Lower lobe of right lung (tissue), 2 donors: Measurements from ENCODE around the gene ATRNL1. TPM values are rescaled to one million over a fixed set of nuclear protein-coding genes. Genes with fewer than 3 reads are reported as not detected.
"Not testable (repeated sequence)": the region's sequence is repeated elsewhere in the genome, so short reads cannot be mapped to it uniquely, and the experiment has no call there.

Source experiments
- ATAC-seq, 2 donors: fragments of 200-7000 bp; cut with Tn5 transposase; one replicate each; pipeline ENCODE4 v1.9.1; 2020 to 2022; ENCODE audit warnings: mild to moderate bottlenecking in 2 of 2, moderate library complexity in 2 of 2
- DNase-seq: peaks from one replicate; pipeline ENCODE4 v3.0.0-alpha.2; 2020
- H3K27ac ChIP-seq: fragments of 200-600 bp; one replicate; pipeline ENCODE4 v1.8.0; 2022
- H3K27me3 ChIP-seq: fragments of 200-600 bp; one replicate; pipeline ENCODE4 v1.8.0; 2022; ENCODE audit warnings: low read depth
- H3K36me3 ChIP-seq: fragments of 200-600 bp; one replicate; pipeline ENCODE4 v1.8.0; 2022; ENCODE audit warnings: mild to moderate bottlenecking
- H3K4me1 ChIP-seq: fragments of 200-600 bp; one replicate; pipeline ENCODE4 v1.8.0; 2022
- H3K4me3 ChIP-seq: fragments of 200-600 bp; one replicate; pipeline ENCODE4 v1.8.0; 2022; ENCODE audit warnings: mild to moderate bottlenecking
- H3K9me3 ChIP-seq: fragments of 200-600 bp; one replicate; pipeline ENCODE4 v1.8.0; 2022
- intact Hi-C: fragments of 100-400 bp; cut with DNase I; formaldehyde crosslinking; loops from one replicate; pipeline ENCODE4 v1.11.0; 2022
- total RNA-seq: library from RNA; stranded (reverse); fragmentation: NEBNext Ultra II Directional; extraction: Animal tissue kit (Norgen Biotek cat#: 25700); gene quantifications from one replicate; pipeline ENCODE4 v1.2.1, GENCODE V29; 2021
- TF ChIP-seq, protein P1 (sequence below): fragments of 200-600 bp; IDR thresholded peaks from one replicate; pipeline ENCODE4 v1.8.0; 2022; ENCODE audit warnings: antibody characterized with exemption, mild to moderate bottlenecking
- donor health status: DM: no; HTN: yes; CAD: no; lungs with severe emphysema.

The ATRNL1 gene
- total RNA-seq, 1 donor from 2014 or later: 0.92 TPM

DNA sequence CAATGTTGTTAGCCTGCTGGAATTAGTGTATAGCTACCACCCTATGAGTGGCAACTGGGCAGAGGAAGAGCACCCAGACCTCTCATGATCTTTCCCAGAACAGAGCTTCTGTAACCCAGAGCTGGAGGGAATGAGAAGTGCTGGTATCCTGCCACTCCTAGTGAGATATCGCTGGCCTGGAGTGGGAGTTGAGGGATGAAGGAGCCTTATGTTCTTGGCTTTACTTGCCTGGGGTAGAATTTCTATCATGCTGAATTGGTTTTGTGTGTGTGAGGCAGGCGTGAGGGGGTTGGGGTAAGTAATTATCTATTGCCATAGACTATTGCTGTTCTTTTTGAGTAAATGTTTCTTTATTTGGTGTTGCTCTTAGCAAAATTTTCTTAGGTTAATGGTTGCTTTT, 146.6 kb downstream of the ATRNL1 start:
- Histone ChIP-seq H3K36me3 (no peaks in the 10 kb centered on the region), H3K27me3 (no peaks in the 10 kb centered on the region), H3K4me3 (no peak overlapping the region), H3K4me1 (no peaks in the 10 kb centered on the region), H3K9me3 (no peaks in the 10 kb centered on the region), H3K27ac (no peak overlapping the region)
- TF ChIP-seq, protein P1, sequence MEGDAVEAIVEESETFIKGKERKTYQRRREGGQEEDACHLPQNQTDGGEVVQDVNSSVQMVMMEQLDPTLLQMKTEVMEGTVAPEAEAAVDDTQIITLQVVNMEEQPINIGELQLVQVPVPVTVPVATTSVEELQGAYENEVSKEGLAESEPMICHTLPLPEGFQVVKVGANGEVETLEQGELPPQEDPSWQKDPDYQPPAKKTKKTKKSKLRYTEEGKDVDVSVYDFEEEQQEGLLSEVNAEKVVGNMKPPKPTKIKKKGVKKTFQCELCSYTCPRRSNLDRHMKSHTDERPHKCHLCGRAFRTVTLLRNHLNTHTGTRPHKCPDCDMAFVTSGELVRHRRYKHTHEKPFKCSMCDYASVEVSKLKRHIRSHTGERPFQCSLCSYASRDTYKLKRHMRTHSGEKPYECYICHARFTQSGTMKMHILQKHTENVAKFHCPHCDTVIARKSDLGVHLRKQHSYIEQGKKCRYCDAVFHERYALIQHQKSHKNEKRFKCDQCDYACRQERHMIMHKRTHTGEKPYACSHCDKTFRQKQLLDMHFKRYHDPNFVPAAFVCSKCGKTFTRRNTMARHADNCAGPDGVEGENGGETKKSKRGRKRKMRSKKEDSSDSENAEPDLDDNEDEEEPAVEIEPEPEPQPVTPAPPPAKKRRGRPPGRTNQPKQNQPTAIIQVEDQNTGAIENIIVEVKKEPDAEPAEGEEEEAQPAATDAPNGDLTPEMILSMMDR: no peak
- intact Hi-C loops: no loop called here
- no peak for DNase-seq
- no peak for ATAC-seq

DNA sequence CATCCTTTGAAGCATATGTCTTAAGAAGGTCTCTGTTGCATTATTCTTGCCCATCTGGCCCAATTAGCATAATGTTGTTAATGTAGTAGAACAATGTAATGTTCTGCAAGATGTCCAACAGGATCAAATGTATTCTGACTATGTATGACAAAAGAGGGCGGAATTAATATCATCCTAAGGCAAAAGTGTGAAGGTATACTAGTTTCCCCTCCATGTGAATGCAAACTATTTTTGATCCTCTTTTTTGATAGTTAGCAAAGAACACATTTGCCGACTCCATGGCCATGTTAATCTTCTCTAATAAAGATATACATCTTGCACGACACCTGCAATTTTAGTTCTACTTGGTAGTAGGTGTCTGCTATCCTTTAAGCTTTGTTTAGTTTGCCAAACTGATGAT, 157.6 kb downstream of the ATRNL1 start:
- no peaks in the 10 kb centered on the region for H3K4me1 ChIP-seq
- DNase-seq (no peak), ATAC-seq (no peak)
- H3K36me3 ChIP-seq: no peaks in the 10 kb centered on the region
- TF ChIP-seq, protein P1: no peak
- intact Hi-C loops: no loop called here
- H3K27me3 ChIP-seq: no peaks in the 10 kb centered on the region
- H3K27ac ChIP-seq: no peak overlapping the region
- no peak overlapping the region for H3K4me3 ChIP-seq
- H3K9me3 ChIP-seq: no peaks in the 10 kb centered on the region

DNA sequence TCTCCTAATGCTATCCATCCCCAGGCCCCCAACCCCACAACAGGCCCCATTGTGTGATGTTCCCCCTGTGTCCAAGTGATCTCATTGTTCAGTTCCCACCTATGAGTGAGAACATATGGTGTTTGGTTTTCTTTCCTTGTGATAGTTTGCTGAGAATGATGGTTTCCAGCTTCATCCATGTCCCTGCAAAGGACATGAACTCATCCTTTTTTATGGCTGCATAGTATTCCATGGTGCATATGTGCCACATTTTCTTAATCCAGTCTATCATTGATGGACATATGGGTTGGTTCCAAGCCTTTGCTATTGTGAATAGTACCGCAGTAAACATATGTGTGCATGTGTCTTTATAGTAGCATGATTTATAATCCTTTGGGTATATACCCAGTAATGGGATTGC, 160.6 kb downstream of the ATRNL1 start:
- H3K27ac ChIP-seq, intact Hi-C loops, ATAC-seq, H3K9me3 ChIP-seq, H3K36me3 ChIP-seq, H3K27me3 ChIP-seq, H3K4me1 ChIP-seq, DNase-seq, H3K4me3 ChIP-seq: not testable (repeated sequence)

DNA sequence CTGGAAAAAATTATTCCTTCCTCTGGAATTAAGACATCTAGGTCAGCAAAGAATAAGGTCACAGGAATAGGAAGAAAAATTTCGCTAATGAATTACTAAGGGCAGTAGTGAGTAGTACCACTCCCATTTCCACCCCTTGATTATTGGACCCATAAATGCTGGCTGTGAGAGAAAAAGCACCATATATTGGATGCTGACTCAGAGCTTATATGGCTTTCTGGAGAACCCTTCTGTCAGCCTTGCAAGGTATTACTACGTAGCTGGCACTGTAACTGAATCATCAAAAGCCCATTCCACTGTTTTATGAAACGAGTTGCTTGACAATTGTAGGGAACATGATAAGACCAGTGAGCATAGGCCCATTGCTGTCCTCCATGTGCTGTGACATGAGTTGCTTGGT, 179.3 kb downstream of the ATRNL1 start:
- no peak overlapping the region for H3K4me3 ChIP-seq
- intact Hi-C loops: no loop called here
- H3K27ac ChIP-seq: no peak overlapping the region
- DNase-seq (no peak), ATAC-seq (no peak)
- no peaks in the 10 kb centered on the region for H3K9me3 ChIP-seq
- no peaks in the 10 kb centered on the region for H3K36me3 ChIP-seq
- no peaks in the 10 kb centered on the region for H3K27me3 ChIP-seq
- H3K4me1 ChIP-seq: no peaks in the 10 kb centered on the region
- TF ChIP-seq, protein P1: no peak

DNA sequence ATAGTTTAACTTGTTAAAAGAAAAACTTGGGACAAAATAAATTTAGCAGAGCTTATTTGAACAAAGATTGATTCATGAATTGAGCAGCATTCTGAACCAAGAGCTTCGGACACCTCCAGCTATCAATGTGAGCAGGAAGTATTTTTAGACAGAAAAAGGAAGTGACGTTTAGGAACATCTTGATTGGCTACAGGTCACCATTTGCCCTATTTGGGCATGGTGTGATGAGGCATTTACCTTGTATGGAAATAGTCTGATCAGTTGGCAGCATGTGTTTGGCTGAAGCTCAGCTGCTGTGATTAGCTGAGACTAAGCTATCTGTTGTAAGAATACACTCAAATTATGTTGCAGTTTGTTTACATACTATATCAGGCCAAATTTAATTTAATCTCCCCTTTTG, 185.1 kb downstream of the ATRNL1 start:
- Histone ChIP-seq H3K4me1 (no peaks in the 10 kb centered on the region), H3K27me3 (no peaks in the 10 kb centered on the region), H3K4me3 (no peak overlapping the region), H3K27ac (no peak overlapping the region), H3K9me3 (no peaks in the 10 kb centered on the region), H3K36me3 (no peaks in the 10 kb centered on the region)
- DNase-seq (no peak), ATAC-seq (no peak)
- intact Hi-C loops: no loop called here
- TF ChIP-seq, protein P1: no peak

DNA sequence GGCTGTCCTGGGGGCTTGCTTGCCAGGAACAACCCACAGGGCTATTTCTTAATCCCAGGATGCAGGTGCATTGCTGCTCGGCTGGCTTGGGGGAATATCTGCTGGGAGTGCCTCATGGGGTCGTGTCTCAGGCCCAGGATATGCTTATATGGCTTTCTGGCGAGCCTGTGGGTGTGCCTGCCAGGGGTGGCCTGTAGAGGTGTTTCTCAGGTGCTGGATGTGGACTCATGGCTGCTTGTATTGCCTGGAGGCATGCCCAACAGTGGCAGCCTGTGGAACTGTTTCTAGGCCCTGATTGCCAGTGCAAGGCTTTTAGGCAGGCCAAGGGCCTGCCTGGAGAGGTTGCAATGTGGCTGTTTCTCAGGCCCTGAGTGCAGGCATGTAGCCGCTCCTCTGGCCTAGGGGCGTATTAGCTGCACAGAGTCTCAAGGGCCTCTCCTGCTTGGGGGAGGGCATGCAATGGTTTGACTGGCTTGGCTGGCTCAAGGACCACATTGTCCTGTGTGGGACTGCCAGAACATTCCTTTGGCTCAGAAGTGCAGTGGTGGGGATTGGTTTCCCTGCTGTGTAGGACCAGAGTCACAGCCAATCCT, 202.1 kb downstream of the ATRNL1 start:
- Histone ChIP-seq H3K36me3 (no peaks in the 10 kb centered on the region), H3K27ac (no peak overlapping the region), H3K9me3 (peaks cover 9% of the 10 kb centered on the region), H3K4me1 (no peaks in the 10 kb centered on the region), H3K4me3 (no peak overlapping the region), H3K27me3 (no peaks in the 10 kb centered on the region)
- intact Hi-C loops: no loop called here
- TF ChIP-seq, protein P1: no peak
- no peak for DNase-seq
- ATAC-seq: peak in 1 of 2 donors; percentile 23
